Lower leg skin (tissue), 3 donors: Measurements from ENCODE around the gene TXNDC9.
A peak's percentile ranks its signal among the peaks of the same experiment; 100 is the strongest.

Source experiments
- POLR2A ChIP-seq, 2 donors: fragments of 450-650 bp; IDR thresholded peaks; one replicate each; pipeline ENCODE4 v1.6.1; 2016 to 2017; ENCODE audit warnings: antibody characterized with exemption in 2 of 2, mild to moderate bottlenecking in 1 of 2, moderate library complexity in 1 of 2
- TF ChIP-seq, protein P1 (sequence below), 3 donors: fragments of 450-650 bp; IDR thresholded peaks; one replicate each; pipeline ENCODE4 v1.5.1; 2016; ENCODE audit warnings: antibody characterized with exemption in 3 of 3, mild to moderate bottlenecking in 3 of 3, moderate library complexity in 2 of 3

DNA sequence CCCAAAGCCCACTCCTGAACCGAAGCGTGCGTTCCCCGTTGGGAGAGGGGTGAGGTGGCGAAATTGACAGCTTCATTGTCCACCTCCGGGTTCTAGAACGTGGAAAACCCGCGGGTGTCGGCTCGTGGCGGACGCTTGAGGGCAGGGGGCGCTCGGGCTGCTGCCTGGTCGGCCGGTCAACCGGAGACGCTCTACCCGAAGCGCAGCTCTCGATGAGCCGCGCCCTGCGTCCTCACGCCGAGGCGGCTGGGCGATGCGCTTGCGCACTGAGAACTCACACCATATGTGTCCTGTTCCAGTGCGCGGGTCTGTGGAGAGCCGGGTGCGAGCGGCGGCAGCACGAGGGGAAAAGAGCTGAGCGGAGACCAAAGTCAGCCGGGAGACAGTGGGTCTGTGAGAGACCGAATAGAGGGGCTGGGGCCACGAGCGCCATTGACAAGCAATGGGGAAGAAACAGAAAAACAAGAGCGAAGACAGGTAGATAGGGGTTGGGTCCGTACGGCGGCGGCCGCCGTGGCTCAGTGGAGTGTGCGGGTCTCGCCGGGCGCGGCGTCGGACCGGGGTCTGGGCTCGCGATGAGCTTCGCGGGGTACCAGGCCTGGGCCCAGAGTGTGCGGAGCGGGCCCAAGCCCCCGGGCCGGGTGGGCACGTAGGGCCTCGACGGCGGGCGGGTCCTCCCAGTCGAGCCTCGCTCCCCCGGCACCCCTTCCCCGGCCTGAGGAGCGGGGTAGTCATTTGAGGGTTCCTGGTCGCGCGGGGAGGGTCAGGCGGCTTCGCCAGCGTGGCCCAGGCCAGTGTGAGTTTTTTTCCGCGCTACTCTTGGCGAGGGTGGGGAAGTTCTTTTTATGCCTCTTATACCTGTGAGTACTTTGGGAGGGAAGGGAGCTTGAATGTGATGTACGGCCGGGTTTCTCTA is 1.2 kb upstream of the TXNDC9 start, which contains the start of gene EIF5B:
- TF ChIP-seq POLR2A (IDR thresholded peaks at IDR 0.05): no peak
- TF ChIP-seq, protein P1, sequence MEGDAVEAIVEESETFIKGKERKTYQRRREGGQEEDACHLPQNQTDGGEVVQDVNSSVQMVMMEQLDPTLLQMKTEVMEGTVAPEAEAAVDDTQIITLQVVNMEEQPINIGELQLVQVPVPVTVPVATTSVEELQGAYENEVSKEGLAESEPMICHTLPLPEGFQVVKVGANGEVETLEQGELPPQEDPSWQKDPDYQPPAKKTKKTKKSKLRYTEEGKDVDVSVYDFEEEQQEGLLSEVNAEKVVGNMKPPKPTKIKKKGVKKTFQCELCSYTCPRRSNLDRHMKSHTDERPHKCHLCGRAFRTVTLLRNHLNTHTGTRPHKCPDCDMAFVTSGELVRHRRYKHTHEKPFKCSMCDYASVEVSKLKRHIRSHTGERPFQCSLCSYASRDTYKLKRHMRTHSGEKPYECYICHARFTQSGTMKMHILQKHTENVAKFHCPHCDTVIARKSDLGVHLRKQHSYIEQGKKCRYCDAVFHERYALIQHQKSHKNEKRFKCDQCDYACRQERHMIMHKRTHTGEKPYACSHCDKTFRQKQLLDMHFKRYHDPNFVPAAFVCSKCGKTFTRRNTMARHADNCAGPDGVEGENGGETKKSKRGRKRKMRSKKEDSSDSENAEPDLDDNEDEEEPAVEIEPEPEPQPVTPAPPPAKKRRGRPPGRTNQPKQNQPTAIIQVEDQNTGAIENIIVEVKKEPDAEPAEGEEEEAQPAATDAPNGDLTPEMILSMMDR (IDR thresholded peaks at IDR 0.05): peak in 1 of 3 donors; percentile 41
